ENCODE measurements around the gene ALOX15.
"Not testable (repeated sequence)": the region's sequence is repeated elsewhere in the genome, so short reads cannot be mapped to it uniquely, and the experiment has no call there.

The ALOX15 gene

GRCh38 chr17:4590981-4591453 lies 50.5 kb downstream of the ALOX15 start:
- DNase-seq = no peak

GRCh38 chr17:4590042-4590441 lies 51.4 kb downstream of the ALOX15 start:
- not testable (repeated sequence) for DNase-seq

GRCh38 chr17:4588898-4589625 lies 52.4 kb downstream of the ALOX15 start:
- no peak for DNase-seq

- DNase-seq = no peak
These were observed 53.1 kb downstream of the ALOX15 start for GRCh38 chr17:4588391-4588790.

DNA sequence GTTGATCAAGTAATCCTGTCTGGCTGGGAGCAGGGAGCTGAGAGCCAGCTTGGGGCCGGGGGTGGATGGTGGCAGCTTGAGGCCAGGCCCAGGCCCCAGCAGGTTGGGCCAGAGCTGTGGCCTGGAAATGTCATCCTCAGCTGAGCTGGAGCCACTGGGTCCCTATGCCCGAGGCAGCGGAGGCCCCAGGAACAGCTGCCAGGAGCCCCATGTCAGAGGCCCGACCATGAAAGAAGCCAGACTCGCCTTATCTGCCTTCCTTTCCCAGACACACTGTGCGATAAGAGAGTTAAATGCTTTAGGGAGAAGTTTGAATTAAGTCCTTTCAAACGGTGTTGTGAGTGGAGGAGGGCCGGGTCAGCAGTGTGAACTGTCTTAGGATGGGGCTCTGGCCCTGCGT lies 53.7 kb downstream of the ALOX15 start:
- DNase-seq = no peak

DNA sequence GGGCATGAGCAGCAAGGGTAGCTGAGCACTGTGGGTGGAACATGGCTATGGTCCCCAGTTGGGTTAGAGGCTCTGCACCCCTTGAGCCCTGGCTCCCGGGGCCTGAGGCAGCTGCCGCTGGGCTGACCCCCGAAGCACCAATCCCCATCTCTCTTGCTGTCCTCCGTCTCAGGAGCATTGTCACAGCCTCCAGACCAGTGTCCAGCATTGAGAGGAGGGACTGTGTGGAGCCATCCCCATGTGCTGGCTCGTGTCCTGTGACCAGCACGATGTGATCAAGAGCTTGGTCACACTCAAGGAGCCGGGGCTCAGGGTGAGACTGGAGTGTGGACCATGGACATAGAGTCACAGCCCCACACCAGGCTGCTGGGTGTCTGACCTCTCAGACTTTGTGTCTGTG lies 54.3 kb downstream of the ALOX15 start:
- DNase-seq = no peak

GRCh38 chr17:4586043-4586442 lies 55.4 kb downstream of the ALOX15 start:
- no peak for DNase-seq

DNA sequence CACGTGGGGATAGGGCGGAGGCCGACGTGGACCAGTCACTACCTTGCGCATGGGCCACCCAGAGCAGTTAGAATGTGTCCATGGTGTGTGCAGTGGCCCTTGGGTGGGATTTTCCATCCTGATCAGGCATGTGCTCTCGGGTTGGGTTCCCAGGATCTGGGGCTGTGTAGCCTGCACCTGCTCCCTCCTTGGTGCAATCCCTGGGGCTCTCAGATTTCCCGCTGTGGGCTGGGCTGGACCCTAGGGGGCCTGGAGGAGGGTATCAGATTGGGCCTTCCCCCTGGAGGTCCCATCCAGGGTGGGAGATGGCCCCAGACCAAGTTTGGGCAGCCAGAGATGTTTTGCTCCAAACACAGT lies 55.9 kb downstream of the ALOX15 start:
- no peak for DNase-seq

DNA sequence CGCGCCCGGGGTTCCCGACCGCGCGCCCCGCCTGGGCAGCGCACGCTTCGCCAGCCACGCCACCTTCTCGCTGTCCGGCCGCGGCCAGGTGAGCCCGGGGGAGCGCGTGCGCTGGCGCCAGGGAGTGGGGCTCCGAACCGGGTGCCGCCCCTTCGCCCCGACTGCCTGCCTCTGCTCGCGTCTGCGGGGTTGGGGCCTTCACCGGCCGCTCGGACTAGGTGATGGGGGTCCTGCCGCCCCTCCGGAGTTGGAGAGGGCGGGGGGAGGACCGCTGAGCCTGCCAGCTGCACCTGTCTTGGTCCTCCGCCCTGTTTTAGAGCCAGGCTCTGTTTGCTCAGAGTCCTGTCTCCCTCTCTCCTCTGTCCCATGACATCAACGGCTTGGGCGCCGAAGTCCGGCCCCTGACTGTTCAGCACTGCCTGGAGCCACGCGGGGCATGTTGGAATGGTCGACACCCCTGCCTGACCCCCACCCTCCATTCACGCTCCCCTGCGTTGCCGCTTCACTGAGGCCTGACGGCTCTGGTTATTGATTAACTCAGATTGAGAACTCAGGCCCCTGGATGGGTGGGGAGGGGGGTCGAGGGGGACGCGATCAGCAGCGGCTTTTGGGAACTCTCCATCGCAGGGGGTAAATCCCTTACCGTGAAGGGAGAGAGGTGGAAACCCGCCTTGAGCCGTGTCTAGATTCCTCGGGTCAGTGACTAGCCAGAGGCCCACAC lies 56.4 kb downstream of the ALOX15 start:
- DNase-seq = no peak

DNA sequence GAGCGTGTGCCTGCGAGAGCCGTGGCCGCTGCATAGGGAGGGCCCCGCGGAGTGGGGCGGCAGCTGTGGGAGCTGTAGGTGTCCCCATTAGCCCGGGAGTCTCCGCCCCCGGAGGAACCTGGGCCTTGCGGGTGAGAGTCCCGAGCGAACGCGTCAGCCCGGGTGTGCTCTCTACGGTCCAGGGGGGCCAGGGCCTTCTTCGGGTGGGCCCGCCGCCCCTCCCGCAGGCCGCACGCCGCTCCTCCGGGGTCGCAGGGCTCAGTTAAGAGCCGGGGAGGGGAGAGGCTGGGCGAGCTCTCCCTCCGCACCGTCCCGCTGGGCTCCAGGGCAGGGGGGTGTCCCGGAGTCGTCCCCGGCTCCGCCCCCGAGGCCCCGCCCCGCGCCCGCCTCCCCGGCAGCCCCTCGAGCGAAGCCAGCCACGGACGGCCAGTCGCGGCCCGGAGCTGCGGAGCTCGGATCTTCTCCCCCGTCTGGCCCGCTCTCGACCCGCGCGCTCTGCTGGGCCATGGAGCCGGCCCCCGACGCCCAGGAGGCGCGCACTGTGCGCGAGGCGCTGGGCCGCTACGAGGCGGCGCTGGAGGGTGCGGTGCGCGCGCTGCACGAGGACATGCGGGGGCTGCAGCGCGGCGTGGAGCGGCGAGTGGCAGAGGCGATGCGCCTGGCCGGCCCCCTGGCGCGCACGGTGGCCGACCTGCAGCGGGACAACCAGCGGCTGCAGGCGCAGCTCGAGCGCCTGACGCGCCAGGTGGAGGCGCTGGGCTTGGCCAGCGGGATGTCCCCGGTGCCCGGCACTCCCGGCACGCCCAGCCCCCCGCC lies 57.2 kb downstream of the ALOX15 start, which contains the start of gene SMTNL2:
SMTNL2 (plus strand) TSS at position 429 of the 816 bp plus-strand sequence; CDS start at position 506, 77 bp downstream.
- DNase-seq = no peak

GRCh38 chr17:4583782-4584100 lies 57.7 kb downstream of the ALOX15 start:
- DNase-seq = no peak

DNA sequence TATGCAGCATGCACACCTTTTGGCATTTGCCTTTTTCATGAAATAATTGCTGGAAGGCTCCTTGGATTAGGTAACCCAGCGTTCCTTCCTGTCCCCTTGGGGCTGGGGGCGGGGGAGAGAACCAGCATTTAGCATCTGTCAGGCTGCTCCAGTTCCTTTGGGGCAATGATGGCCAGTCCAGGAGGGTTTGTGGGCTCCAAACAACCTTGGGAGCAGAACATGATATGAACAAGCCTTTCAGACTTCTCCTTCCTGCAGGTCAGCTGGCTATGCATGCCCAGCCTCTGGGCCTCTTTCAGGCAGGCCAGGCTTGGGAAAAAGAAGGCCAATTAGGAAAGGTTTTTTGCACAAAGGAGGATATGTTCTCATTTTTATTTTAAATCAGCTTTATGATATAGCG lies 58.3 kb downstream of the ALOX15 start:
- no peak for DNase-seq

DNA sequence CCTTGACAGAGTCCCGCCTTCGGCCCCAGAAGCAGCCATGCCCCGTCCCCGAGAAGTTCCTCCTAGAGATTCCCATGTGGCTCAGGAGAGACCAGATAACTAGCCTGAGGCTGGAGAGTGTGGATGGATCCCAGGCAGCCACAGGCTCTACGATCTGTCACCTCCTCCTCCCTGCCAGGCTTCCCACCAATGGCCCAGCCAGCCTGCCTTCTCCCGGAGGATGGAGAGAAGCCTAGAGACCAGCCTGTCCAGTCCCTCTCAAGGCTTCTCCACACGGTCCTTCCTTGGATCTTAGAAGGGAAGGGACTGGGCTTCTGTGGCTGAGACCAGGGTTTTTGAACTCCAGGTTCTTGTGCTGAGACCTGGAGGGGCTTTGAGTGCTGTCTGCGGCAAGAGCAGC lies 58.8 kb downstream of the ALOX15 start:
- no peak for DNase-seq

DNA sequence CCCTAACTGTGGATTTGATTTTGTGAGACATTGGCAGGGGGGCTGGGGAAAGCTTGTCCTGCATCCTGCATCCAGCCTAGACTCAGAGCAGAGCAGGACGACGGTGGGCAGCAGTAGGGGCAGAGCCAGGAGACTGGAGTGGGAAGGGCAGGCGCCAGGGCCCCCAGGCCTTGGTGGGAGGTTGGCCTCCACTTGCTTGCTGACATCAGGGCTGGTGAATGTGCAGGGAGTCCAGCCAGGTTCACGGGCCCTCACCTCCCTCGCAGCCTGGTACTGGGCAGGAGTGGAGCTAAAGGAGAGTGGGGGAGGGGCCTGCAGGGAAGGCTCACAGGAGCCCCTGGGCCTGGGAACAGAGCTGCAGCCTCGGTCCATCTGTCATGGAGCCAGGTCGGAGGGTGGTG lies 59.4 kb downstream of the ALOX15 start:
- DNase-seq = no peak

All from GDM1 (cell line).